ENCODE results near the gene PPP2R2B.

The PPP2R2B gene

GRCh38 chr5:146630472-146630871 lies 248.1 kb downstream of the PPP2R2B start:
- Histone ChIP-seq H3K9me3 (ENCODE audit: insufficient read depth, low read length) (peaks cover 6% of the 10 kb centered on the region; the same call in 1 of the 2 replicates), H3K4me1 (ENCODE audit: insufficient read depth, insufficient read length) (no peaks in the 10 kb centered on the region), H3K4me3 (ENCODE audit: insufficient read length, low read depth) (no peak overlapping the region), H3K27me3 (ENCODE audit: insufficient read depth, insufficient read length) (no peaks in the 10 kb centered on the region), H3K9ac (ENCODE audit: insufficient read length, low read depth) (no peak overlapping the region), H3K36me3 (ENCODE audit: insufficient read depth, insufficient read length, low read length) (no peaks in the 10 kb centered on the region)
- no peak for DNase-seq (ENCODE audit: low read depth, low spot score)
- no peak for TF ChIP-seq YY1 (IDR thresholded peaks at IDR 0.05; ENCODE audit: insufficient read depth, insufficient read length)
- no peak for TF ChIP-seq SUZ12 (IDR thresholded peaks at IDR 0.05; ENCODE audit: extremely low read depth, insufficient read depth, insufficient read length)
- no peak for TF ChIP-seq ZNF274 (IDR thresholded peaks at IDR 0.05; ENCODE audit: low read depth, low read length)

DNA sequence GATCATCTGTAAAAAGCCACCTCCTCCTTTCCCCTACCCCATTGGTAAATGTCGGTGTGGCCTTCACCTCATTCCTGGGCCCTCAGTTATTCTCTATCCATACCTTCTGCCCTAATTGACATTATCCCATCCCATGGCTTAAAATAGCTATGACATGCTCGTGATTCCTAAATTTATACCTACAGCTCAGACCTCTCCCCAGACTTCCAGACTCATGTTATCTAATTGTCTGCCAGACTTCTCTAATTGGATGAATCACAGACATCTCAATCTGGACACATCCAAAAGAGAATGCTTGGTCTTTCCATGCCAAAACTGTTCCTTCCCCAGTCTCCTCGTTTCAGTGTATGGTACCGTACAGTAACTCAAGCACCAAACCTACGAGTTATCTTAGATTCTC lies 249.6 kb downstream of the PPP2R2B start:
- no peak for DNase-seq (ENCODE audit: low read depth, low spot score)
- H3K9me3 ChIP-seq (ENCODE audit: insufficient read depth, low read length): peaks cover 9% of the 10 kb centered on the region; the same call in 1 of the 2 replicates
- H3K36me3 ChIP-seq (ENCODE audit: insufficient read depth, insufficient read length, low read length): no peaks in the 10 kb centered on the region
- no peaks in the 10 kb centered on the region for H3K4me1 ChIP-seq (ENCODE audit: insufficient read depth, insufficient read length)
- H3K4me3 ChIP-seq (ENCODE audit: insufficient read length, low read depth): no peak overlapping the region
- no peaks in the 10 kb centered on the region for H3K27me3 ChIP-seq (ENCODE audit: insufficient read depth, insufficient read length)
- TF ChIP-seq ZNF274 (IDR thresholded peaks at IDR 0.05; ENCODE audit: low read depth, low read length): no peak
- TF ChIP-seq YY1 (IDR thresholded peaks at IDR 0.05; ENCODE audit: insufficient read depth, insufficient read length): no peak
- TF ChIP-seq SUZ12 (IDR thresholded peaks at IDR 0.05; ENCODE audit: extremely low read depth, insufficient read depth, insufficient read length): no peak
- no peak overlapping the region for H3K9ac ChIP-seq (ENCODE audit: insufficient read length, low read depth)

DNA sequence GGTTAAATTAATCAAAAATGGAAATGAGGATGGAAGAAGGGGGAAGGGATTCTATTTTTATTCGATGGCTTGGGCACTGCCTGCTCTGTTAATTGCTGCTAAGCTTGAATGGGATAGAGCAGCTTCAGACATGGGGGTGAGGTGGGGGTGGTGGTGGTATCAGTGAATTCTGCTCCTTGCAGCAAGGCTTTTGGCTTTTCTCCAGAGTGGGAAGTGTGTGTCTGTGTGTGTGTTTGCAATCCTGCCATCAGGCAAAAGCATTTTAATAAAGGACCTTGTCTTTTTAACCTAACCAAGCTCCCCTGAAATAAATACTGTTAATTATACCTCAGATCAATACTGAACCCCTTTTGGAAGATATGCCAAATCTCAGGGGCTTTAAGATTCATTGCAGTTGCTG lies 251.6 kb downstream of the PPP2R2B start:
- no peak for DNase-seq (ENCODE audit: low read depth, low spot score)
- Histone ChIP-seq H3K9ac (ENCODE audit: insufficient read length, low read depth) (no peak overlapping the region), H3K4me1 (ENCODE audit: insufficient read depth, insufficient read length) (no peaks in the 10 kb centered on the region), H3K27me3 (ENCODE audit: insufficient read depth, insufficient read length) (no peaks in the 10 kb centered on the region), H3K4me3 (ENCODE audit: insufficient read length, low read depth) (no peak overlapping the region), H3K36me3 (ENCODE audit: insufficient read depth, insufficient read length, low read length) (no peaks in the 10 kb centered on the region), H3K9me3 (ENCODE audit: insufficient read depth, low read length) (peaks cover 9% of the 10 kb centered on the region; the same call in 1 of the 2 replicates)
- no peak for TF ChIP-seq YY1 (IDR thresholded peaks at IDR 0.05; ENCODE audit: insufficient read depth, insufficient read length)
- no peak for TF ChIP-seq ZNF274 (IDR thresholded peaks at IDR 0.05; ENCODE audit: low read depth, low read length)
- no peak for TF ChIP-seq SUZ12 (IDR thresholded peaks at IDR 0.05; ENCODE audit: extremely low read depth, insufficient read depth, insufficient read length)

- no peak for TF ChIP-seq SUZ12 (IDR thresholded peaks at IDR 0.05; ENCODE audit: extremely low read depth, insufficient read depth, insufficient read length)
- TF ChIP-seq YY1 (IDR thresholded peaks at IDR 0.05; ENCODE audit: insufficient read depth, insufficient read length): no peak
- TF ChIP-seq ZNF274 (IDR thresholded peaks at IDR 0.05; ENCODE audit: low read depth, low read length): no peak
- no peak overlapping the region for H3K9ac ChIP-seq (ENCODE audit: insufficient read length, low read depth)
- no peak for DNase-seq (ENCODE audit: low read depth, low spot score)
Observed at GRCh38 chr5:146624179-146624578, 254.4 kb downstream of the PPP2R2B start.

GRCh38 chr5:146623666-146624065 lies 254.9 kb downstream of the PPP2R2B start:
- Histone ChIP-seq H3K27me3 (ENCODE audit: insufficient read depth, insufficient read length) (no peaks in the 10 kb centered on the region), H3K4me1 (ENCODE audit: insufficient read depth, insufficient read length) (peaks cover 3% of the 10 kb centered on the region), H3K36me3 (ENCODE audit: insufficient read depth, insufficient read length, low read length) (no peaks in the 10 kb centered on the region), H3K9ac (ENCODE audit: insufficient read length, low read depth) (no peak overlapping the region), H3K4me3 (ENCODE audit: insufficient read length, low read depth) (no peak overlapping the region), H3K9me3 (ENCODE audit: insufficient read depth, low read length) (peaks cover 9% of the 10 kb centered on the region; the same call in 1 of the 2 replicates)
- no peak for DNase-seq (ENCODE audit: low read depth, low spot score)
- TF ChIP-seq SUZ12 (IDR thresholded peaks at IDR 0.05; ENCODE audit: extremely low read depth, insufficient read depth, insufficient read length) (no peak), ZNF274 (IDR thresholded peaks at IDR 0.05; ENCODE audit: low read depth, low read length) (no peak), YY1 (IDR thresholded peaks at IDR 0.05; ENCODE audit: insufficient read depth, insufficient read length) (no peak)

More at GRCh38 chr5:146624179-146624578, 254.4 kb downstream of the PPP2R2B start:
- no peaks in the 10 kb centered on the region for H3K36me3 ChIP-seq (ENCODE audit: insufficient read depth, insufficient read length, low read length)
- peaks cover 9% of the 10 kb centered on the region; the same call in 1 of the 2 replicates for H3K9me3 ChIP-seq (ENCODE audit: insufficient read depth, low read length)
- H3K27me3 ChIP-seq (ENCODE audit: insufficient read depth, insufficient read length): no peaks in the 10 kb centered on the region
- no peak overlapping the region for H3K4me3 ChIP-seq (ENCODE audit: insufficient read length, low read depth)
- peaks cover 3% of the 10 kb centered on the region for H3K4me1 ChIP-seq (ENCODE audit: insufficient read depth, insufficient read length)

- no peak for TF ChIP-seq ZNF274 (IDR thresholded peaks at IDR 0.05; ENCODE audit: low read depth, low read length)
- no peak for TF ChIP-seq SUZ12 (IDR thresholded peaks at IDR 0.05; ENCODE audit: extremely low read depth, insufficient read depth, insufficient read length)
- no peak for TF ChIP-seq YY1 (IDR thresholded peaks at IDR 0.05; ENCODE audit: insufficient read depth, insufficient read length)
- Histone ChIP-seq H3K9ac (ENCODE audit: insufficient read length, low read depth) (no peak overlapping the region), H3K36me3 (ENCODE audit: insufficient read depth, insufficient read length, low read length) (no peaks in the 10 kb centered on the region), H3K9me3 (ENCODE audit: insufficient read depth, low read length) (peaks cover 9% of the 10 kb centered on the region; the same call in 1 of the 2 replicates), H3K4me3 (ENCODE audit: insufficient read length, low read depth) (no peak overlapping the region), H3K4me1 (ENCODE audit: insufficient read depth, insufficient read length) (peaks cover 3% of the 10 kb centered on the region), H3K27me3 (ENCODE audit: insufficient read depth, insufficient read length) (no peaks in the 10 kb centered on the region)
- DNase-seq (ENCODE audit: low read depth, low spot score): no peak
Observed at GRCh38 chr5:146623009-146623408, 255.5 kb downstream of the PPP2R2B start.

- H3K9ac ChIP-seq (ENCODE audit: insufficient read length, low read depth): no peak overlapping the region
- H3K9me3 ChIP-seq (ENCODE audit: insufficient read depth, low read length): peaks cover 9% of the 10 kb centered on the region; the same call in 1 of the 2 replicates
- no peak for DNase-seq (ENCODE audit: low read depth, low spot score)
- no peak for TF ChIP-seq ZNF274 (IDR thresholded peaks at IDR 0.05; ENCODE audit: low read depth, low read length)
- TF ChIP-seq SUZ12 (IDR thresholded peaks at IDR 0.05; ENCODE audit: extremely low read depth, insufficient read depth, insufficient read length): no peak
- no peak for TF ChIP-seq YY1 (IDR thresholded peaks at IDR 0.05; ENCODE audit: insufficient read depth, insufficient read length)
- H3K27me3 ChIP-seq (ENCODE audit: insufficient read depth, insufficient read length): no peaks in the 10 kb centered on the region
- no peaks in the 10 kb centered on the region for H3K36me3 ChIP-seq (ENCODE audit: insufficient read depth, insufficient read length, low read length)
- H3K4me3 ChIP-seq (ENCODE audit: insufficient read length, low read depth): no peak overlapping the region
- peaks cover 3% of the 10 kb centered on the region for H3K4me1 ChIP-seq (ENCODE audit: insufficient read depth, insufficient read length)
Observed at GRCh38 chr5:146622391-146622790, 256.2 kb downstream of the PPP2R2B start.

Data from NT2/D1 (cell line).